Ishikawa (cell line): ENCODE data around the gene ASAP3.

Experiments used
- CEBPB ChIP-seq: IDR thresholded peaks from 2 replicates; pipeline ENCODE4 v1.6.1; 2012
- EGR1 ChIP-seq: IDR thresholded peaks from 2 replicates; pipeline ENCODE4 v1.6.1; 2012
- EP300 ChIP-seq: IDR thresholded peaks from 2 replicates; pipeline ENCODE4 v1.6.1; 2012; ENCODE audit warnings: borderline replicate concordance
- FOXM1 ChIP-seq: IDR thresholded peaks from 2 replicates; pipeline ENCODE4 v1.6.1; 2012; ENCODE audit warnings: low read depth, borderline replicate concordance
- MAX ChIP-seq: IDR thresholded peaks from 2 replicates; pipeline ENCODE4 v1.6.1; 2012
- RAD21 ChIP-seq: IDR thresholded peaks from 2 replicates; pipeline ENCODE4 v1.6.1; 2012; ENCODE audit warnings: low read depth
- REST ChIP-seq: IDR thresholded peaks from 2 replicates; pipeline ENCODE4 v1.6.1; 2012; ENCODE audit warnings: low read depth, mild to moderate bottlenecking
- TAF1 ChIP-seq: IDR thresholded peaks from 2 replicates; pipeline ENCODE4 v1.6.1; 2012; ENCODE audit warnings: low read depth, mild to moderate bottlenecking
- TEAD4 ChIP-seq: IDR thresholded peaks from 2 replicates; pipeline ENCODE4 v1.6.1; 2012
- YY1 ChIP-seq: IDR thresholded peaks from 2 replicates; pipeline ENCODE4 v1.6.1; 2012; ENCODE audit warnings: low read depth
- ZBTB7A ChIP-seq: IDR thresholded peaks from 2 replicates; pipeline ENCODE4 v1.6.1; 2012; ENCODE audit warnings: low read depth

DNA sequence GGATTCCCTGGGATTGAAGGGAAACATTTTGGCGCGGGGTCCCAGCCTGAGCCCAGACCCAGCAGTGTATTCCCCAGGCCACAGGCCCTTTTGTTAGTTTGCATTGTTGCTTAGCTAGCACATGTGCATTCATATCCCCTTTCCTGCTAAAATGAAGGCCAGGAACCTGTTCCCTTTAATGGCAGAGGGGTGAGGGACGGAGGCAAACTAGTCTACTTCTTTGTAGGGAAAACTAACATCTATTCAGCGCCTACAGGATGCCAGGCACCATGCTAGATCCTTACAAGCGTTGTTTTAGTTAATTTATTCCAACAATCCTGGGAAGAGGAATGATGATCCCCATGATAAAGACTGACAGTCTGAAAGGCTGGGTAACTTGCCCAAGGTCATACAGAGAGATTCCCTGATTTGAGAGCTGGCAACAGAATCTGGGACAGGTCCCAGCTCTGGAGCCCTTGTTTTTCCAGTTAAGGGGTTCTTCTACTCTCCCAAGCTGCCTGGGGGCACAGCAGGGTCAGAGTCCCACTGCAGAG lies 47.6 kb upstream of the ASAP3 start:
- TF ChIP-seq MAX (no peak), REST (no peak), EP300 (no peak), RAD21 (no peak), CEBPB (no peak), ZBTB7A (no peak), YY1 (no peak), TAF1 (no peak), FOXM1 (no peak), EGR1 (no peak), TEAD4 (no peak)
